ENCODE results near the gene RBPJL. TPM values are rescaled to one million over a fixed set of nuclear protein-coding genes. Genes with fewer than 3 reads are reported as not detected.

Gene RBPJL
- total and polyA plus RNA-seq, 2 of the 13 experiments (the other 11 are each of a cell fraction or from before 2014, with no cell fraction given), result not detected

GRCh38 chr20:45359406-45360148 lies 52.9 kb downstream of the RBPJL start (continued):
- TF ChIP-seq CERS6 (CRISPR knock-in tag; IDR thresholded peaks at IDR 0.05), result no peak
- TF ChIP-seq SKI (IDR thresholded peaks at IDR 0.05; ENCODE audit: partially characterized antibody), result no peak
- TF ChIP-seq FOXM1 (CRISPR knock-in tag; IDR thresholded peaks at IDR 0.05), result peak; percentile 41; the same call in 1 of the 2 replicates
- no peak for TF ChIP-seq ZNF281 (CRISPR knock-in tag; IDR thresholded peaks at IDR 0.05; ENCODE audit: borderline replicate concordance)
- no peak; the same call in 1 of the 2 replicates for TF ChIP-seq ZSCAN20 (CRISPR knock-in tag; IDR thresholded peaks at IDR 0.05; ENCODE audit: borderline replicate concordance)
- TF ChIP-seq KAT7 (CRISPR knock-in tag; IDR thresholded peaks at IDR 0.05; ENCODE audit: borderline replicate concordance), result no peak
- TF ChIP-seq CAMTA2 (CRISPR knock-in tag; IDR thresholded peaks at IDR 0.05; ENCODE audit: borderline replicate concordance), result no peak
- TF ChIP-seq AKAP8 (CRISPR knock-in tag; IDR thresholded peaks at IDR 0.05), result no peak
- no peak for TF ChIP-seq ZNF552 (CRISPR knock-in tag; IDR thresholded peaks at IDR 0.05; ENCODE audit: borderline replicate concordance)
- 0 out of 2 replicates have a peak, but pooled peaks have one; percentile 33 for TF ChIP-seq ZBTB43 (CRISPR knock-in tag; conservative IDR thresholded peaks at IDR 0.05)
- no peak for TF ChIP-seq KLF15 (CRISPR knock-in tag; IDR thresholded peaks at IDR 0.05; ENCODE audit: borderline replicate concordance)
- TF ChIP-seq KAT8 (CRISPR knock-in tag; IDR thresholded peaks at IDR 0.05), result no peak; the same call in 1 of the 2 replicates
- TF ChIP-seq ZNF296 (CRISPR knock-in tag; conservative IDR thresholded peaks at IDR 0.05), result no peak; the same call in 1 of the 2 replicates
- no peak for TF ChIP-seq CREBL2 (CRISPR knock-in tag; IDR thresholded peaks at IDR 0.05; ENCODE audit: borderline replicate concordance)
- TF ChIP-seq FUBP1 (CRISPR knock-in tag; IDR thresholded peaks at IDR 0.05; ENCODE audit: borderline replicate concordance), result no peak
- TF ChIP-seq THAP11 (CRISPR knock-in tag; IDR thresholded peaks at IDR 0.05), result no peak
- no peak; the same call in 1 of the 2 replicates for TF ChIP-seq DMAP1 (CRISPR knock-in tag; IDR thresholded peaks at IDR 0.05)
- TF ChIP-seq HOXA9 (CRISPR knock-in tag; IDR thresholded peaks at IDR 0.05; ENCODE audit: borderline replicate concordance), result no peak
- TF ChIP-seq ZNF672 (CRISPR knock-in tag; IDR thresholded peaks at IDR 0.05), result no peak

Data from HepG2 (cell line).